DND-41 (cell line): ENCODE results near the gene CSRNP3.

Experiments used
- EZH2 ChIP-seq: IDR thresholded peaks from 3 replicates; pipeline ENCODE4 v1.6.1; 2012; ENCODE audit warnings: borderline replicate concordance, low read depth, mild to moderate bottlenecking, moderate library complexity, low read length, inconsistent platforms; ENCODE audit not compliant: severe bottlenecking
- TF ChIP-seq, protein P1 (sequence below): IDR thresholded peaks from 2 replicates; pipeline ENCODE4 v1.5.1; 2012; ENCODE audit warnings: borderline replicate concordance, low read length, moderate library complexity, mild to moderate bottlenecking; ENCODE audit not compliant: poor library complexity, severe bottlenecking; ENCODE audit errors: extremely low read depth

DNA sequence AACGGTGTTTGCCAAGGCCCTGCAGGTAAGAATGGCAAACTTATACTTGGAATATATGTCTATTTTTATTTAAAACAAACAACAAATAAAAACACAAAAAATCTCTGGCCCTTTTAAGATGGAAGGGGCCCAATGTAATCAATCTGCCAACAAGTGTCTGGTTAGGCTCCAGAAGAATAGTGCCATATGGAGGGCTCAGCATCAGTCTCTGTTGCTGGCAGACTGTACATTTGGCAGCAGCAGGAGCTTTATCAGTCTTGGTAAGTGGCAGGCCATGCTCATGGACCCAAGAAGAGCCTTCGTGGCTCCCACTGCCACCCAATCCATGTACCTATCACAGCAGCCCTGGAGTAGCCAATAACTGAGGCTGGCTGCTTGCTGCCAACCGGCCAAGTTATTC, 223.4 kb downstream of the CSRNP3 start:
- TF ChIP-seq, protein P1, sequence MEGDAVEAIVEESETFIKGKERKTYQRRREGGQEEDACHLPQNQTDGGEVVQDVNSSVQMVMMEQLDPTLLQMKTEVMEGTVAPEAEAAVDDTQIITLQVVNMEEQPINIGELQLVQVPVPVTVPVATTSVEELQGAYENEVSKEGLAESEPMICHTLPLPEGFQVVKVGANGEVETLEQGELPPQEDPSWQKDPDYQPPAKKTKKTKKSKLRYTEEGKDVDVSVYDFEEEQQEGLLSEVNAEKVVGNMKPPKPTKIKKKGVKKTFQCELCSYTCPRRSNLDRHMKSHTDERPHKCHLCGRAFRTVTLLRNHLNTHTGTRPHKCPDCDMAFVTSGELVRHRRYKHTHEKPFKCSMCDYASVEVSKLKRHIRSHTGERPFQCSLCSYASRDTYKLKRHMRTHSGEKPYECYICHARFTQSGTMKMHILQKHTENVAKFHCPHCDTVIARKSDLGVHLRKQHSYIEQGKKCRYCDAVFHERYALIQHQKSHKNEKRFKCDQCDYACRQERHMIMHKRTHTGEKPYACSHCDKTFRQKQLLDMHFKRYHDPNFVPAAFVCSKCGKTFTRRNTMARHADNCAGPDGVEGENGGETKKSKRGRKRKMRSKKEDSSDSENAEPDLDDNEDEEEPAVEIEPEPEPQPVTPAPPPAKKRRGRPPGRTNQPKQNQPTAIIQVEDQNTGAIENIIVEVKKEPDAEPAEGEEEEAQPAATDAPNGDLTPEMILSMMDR = no peak
- no peak for TF ChIP-seq EZH2
